Measurements from ENCODE around the gene NR2F2.

NR2F2 gene

GRCh38 chr15:96362011-96362754, 31.7 kb downstream of the NR2F2 start:
- peaks cover 7% of the 10 kb centered on the region for H3K4me1 ChIP-seq (ENCODE audit: control insufficient read depth, insufficient read depth, low read length, poor library complexity, severe bottlenecking)
- H3K27me3 ChIP-seq (replicated peaks; ENCODE audit: control insufficient read depth, insufficient read depth, low read length, poor library complexity, severe bottlenecking), result peaks cover 35% of the 10 kb centered on the region
- no peak for DNase-seq
- no peaks in the 10 kb centered on the region for H3K9me3 ChIP-seq (ENCODE audit: control insufficient read depth, low read length)
- H3K36me3 ChIP-seq (ENCODE audit: control insufficient read depth, insufficient read depth, low read length), result no peaks in the 10 kb centered on the region
- no peak overlapping the region for H3K4me3 ChIP-seq (ENCODE audit: insufficient read depth, low read depth, low read length, poor library complexity, severe bottlenecking)
- H3K27ac ChIP-seq (ENCODE audit: insufficient read depth, low read length, poor library complexity, severe bottlenecking), result no peak overlapping the region

- Histone ChIP-seq H3K27ac (ENCODE audit: insufficient read depth, low read length, poor library complexity, severe bottlenecking) (no peak overlapping the region), H3K4me1 (ENCODE audit: control insufficient read depth, insufficient read depth, low read length, poor library complexity, severe bottlenecking) (peaks cover under 1% of the 10 kb centered on the region), H3K4me3 (ENCODE audit: insufficient read depth, low read depth, low read length, poor library complexity, severe bottlenecking) (no peak overlapping the region), H3K27me3 (replicated peaks; ENCODE audit: control insufficient read depth, insufficient read depth, low read length, poor library complexity, severe bottlenecking) (peaks cover 39% of the 10 kb centered on the region), H3K9me3 (ENCODE audit: control insufficient read depth, low read length) (no peaks in the 10 kb centered on the region), H3K36me3 (ENCODE audit: control insufficient read depth, insufficient read depth, low read length) (no peaks in the 10 kb centered on the region)
- DNase-seq, result no peak
Observed at GRCh38 chr15:96362755-96363651, 32.5 kb downstream of the NR2F2 start.

- Histone ChIP-seq H3K27me3 (replicated peaks; ENCODE audit: control insufficient read depth, insufficient read depth, low read length, poor library complexity, severe bottlenecking) (peaks cover 42% of the 10 kb centered on the region), H3K4me1 (ENCODE audit: control insufficient read depth, insufficient read depth, low read length, poor library complexity, severe bottlenecking) (no peaks in the 10 kb centered on the region)
Observed at GRCh38 chr15:96363707-96364106, 33.2 kb downstream of the NR2F2 start.

GRCh38 chr15:96365781-96366525, 35.5 kb downstream of the NR2F2 start:
- H3K9me3 ChIP-seq (ENCODE audit: control insufficient read depth, low read length), result no peaks in the 10 kb centered on the region
- no peaks in the 10 kb centered on the region for H3K36me3 ChIP-seq (ENCODE audit: control insufficient read depth, insufficient read depth, low read length)
- H3K27ac ChIP-seq (ENCODE audit: insufficient read depth, low read length, poor library complexity, severe bottlenecking), result no peak overlapping the region
- no peak overlapping the region for H3K4me3 ChIP-seq (ENCODE audit: insufficient read depth, low read depth, low read length, poor library complexity, severe bottlenecking)
- DNase-seq, result no peak
- no peaks in the 10 kb centered on the region for H3K4me1 ChIP-seq (ENCODE audit: control insufficient read depth, insufficient read depth, low read length, poor library complexity, severe bottlenecking)
- H3K27me3 ChIP-seq (replicated peaks; ENCODE audit: control insufficient read depth, insufficient read depth, low read length, poor library complexity, severe bottlenecking), result peaks cover 29% of the 10 kb centered on the region

More at GRCh38 chr15:96363707-96364106, 33.2 kb downstream of the NR2F2 start:
- H3K4me3 ChIP-seq (ENCODE audit: insufficient read depth, low read depth, low read length, poor library complexity, severe bottlenecking), result no peak overlapping the region
- H3K9me3 ChIP-seq (ENCODE audit: control insufficient read depth, low read length), result no peaks in the 10 kb centered on the region
- H3K36me3 ChIP-seq (ENCODE audit: control insufficient read depth, insufficient read depth, low read length), result no peaks in the 10 kb centered on the region
- no peak for DNase-seq
- no peak overlapping the region for H3K27ac ChIP-seq (ENCODE audit: insufficient read depth, low read length, poor library complexity, severe bottlenecking)

GRCh38 chr15:96366526-96366877, 36.0 kb downstream of the NR2F2 start:
- Histone ChIP-seq H3K4me3 (ENCODE audit: insufficient read depth, low read depth, low read length, poor library complexity, severe bottlenecking) (no peak overlapping the region), H3K27ac (ENCODE audit: insufficient read depth, low read length, poor library complexity, severe bottlenecking) (no peak overlapping the region), H3K27me3 (replicated peaks; ENCODE audit: control insufficient read depth, insufficient read depth, low read length, poor library complexity, severe bottlenecking) (peaks cover 29% of the 10 kb centered on the region), H3K36me3 (ENCODE audit: control insufficient read depth, insufficient read depth, low read length) (no peaks in the 10 kb centered on the region), H3K4me1 (ENCODE audit: control insufficient read depth, insufficient read depth, low read length, poor library complexity, severe bottlenecking) (no peaks in the 10 kb centered on the region), H3K9me3 (ENCODE audit: control insufficient read depth, low read length) (no peaks in the 10 kb centered on the region)
- DNase-seq, result no peak

GRCh38 chr15:96367311-96368200, 37.1 kb downstream of the NR2F2 start:
- Histone ChIP-seq H3K4me3 (ENCODE audit: insufficient read depth, low read depth, low read length, poor library complexity, severe bottlenecking) (no peak overlapping the region), H3K27me3 (replicated peaks; ENCODE audit: control insufficient read depth, insufficient read depth, low read length, poor library complexity, severe bottlenecking) (peaks cover 29% of the 10 kb centered on the region), H3K9me3 (ENCODE audit: control insufficient read depth, low read length) (no peaks in the 10 kb centered on the region), H3K27ac (ENCODE audit: insufficient read depth, low read length, poor library complexity, severe bottlenecking) (no peak overlapping the region), H3K36me3 (ENCODE audit: control insufficient read depth, insufficient read depth, low read length) (no peaks in the 10 kb centered on the region), H3K4me1 (ENCODE audit: control insufficient read depth, insufficient read depth, low read length, poor library complexity, severe bottlenecking) (no peaks in the 10 kb centered on the region)
- DNase-seq, result no peak

- Histone ChIP-seq H3K27ac (ENCODE audit: insufficient read depth, low read length, poor library complexity, severe bottlenecking) (no peak overlapping the region), H3K36me3 (ENCODE audit: control insufficient read depth, insufficient read depth, low read length) (no peaks in the 10 kb centered on the region), H3K4me1 (ENCODE audit: control insufficient read depth, insufficient read depth, low read length, poor library complexity, severe bottlenecking) (no peaks in the 10 kb centered on the region), H3K4me3 (ENCODE audit: insufficient read depth, low read depth, low read length, poor library complexity, severe bottlenecking) (no peak overlapping the region), H3K9me3 (ENCODE audit: control insufficient read depth, low read length) (no peaks in the 10 kb centered on the region), H3K27me3 (replicated peaks; ENCODE audit: control insufficient read depth, insufficient read depth, low read length, poor library complexity, severe bottlenecking) (peaks cover 26% of the 10 kb centered on the region)
- no peak for DNase-seq
Observed at GRCh38 chr15:96369351-96369750, 38.9 kb downstream of the NR2F2 start.

GRCh38 chr15:96369825-96370621, 39.5 kb downstream of the NR2F2 start:
- Histone ChIP-seq H3K4me3 (ENCODE audit: insufficient read depth, low read depth, low read length, poor library complexity, severe bottlenecking) (no peak overlapping the region), H3K4me1 (ENCODE audit: control insufficient read depth, insufficient read depth, low read length, poor library complexity, severe bottlenecking) (no peaks in the 10 kb centered on the region), H3K27ac (ENCODE audit: insufficient read depth, low read length, poor library complexity, severe bottlenecking) (no peak overlapping the region), H3K36me3 (ENCODE audit: control insufficient read depth, insufficient read depth, low read length) (no peaks in the 10 kb centered on the region), H3K27me3 (replicated peaks; ENCODE audit: control insufficient read depth, insufficient read depth, low read length, poor library complexity, severe bottlenecking) (peaks cover 26% of the 10 kb centered on the region), H3K9me3 (ENCODE audit: control insufficient read depth, low read length) (no peaks in the 10 kb centered on the region)
- DNase-seq, result no peak

GRCh38 chr15:96372554-96372953, 42.1 kb downstream of the NR2F2 start:
- Histone ChIP-seq H3K27me3 (replicated peaks; ENCODE audit: control insufficient read depth, insufficient read depth, low read length, poor library complexity, severe bottlenecking) (peaks cover 12% of the 10 kb centered on the region), H3K27ac (ENCODE audit: insufficient read depth, low read length, poor library complexity, severe bottlenecking) (no peak overlapping the region), H3K4me1 (ENCODE audit: control insufficient read depth, insufficient read depth, low read length, poor library complexity, severe bottlenecking) (no peaks in the 10 kb centered on the region), H3K4me3 (ENCODE audit: insufficient read depth, low read depth, low read length, poor library complexity, severe bottlenecking) (no peak overlapping the region), H3K36me3 (ENCODE audit: control insufficient read depth, insufficient read depth, low read length) (no peaks in the 10 kb centered on the region), H3K9me3 (ENCODE audit: control insufficient read depth, low read length) (no peaks in the 10 kb centered on the region)
- no peak for DNase-seq

All from effector memory CD4-positive, alpha-beta T cell (primary cell).